Stimulated activated CD8-positive, alpha-beta memory T cell treated with anti-CD3 and anti-CD28 coated beads, Interleukin-12 subunit alpha, Interleukin-12 subunit beta, amount 100 ng/mL, for 24 hours (primary cell): ENCODE measurements around the gene RNF187.
A peak's percentile ranks its signal among the peaks of the same experiment; 100 is the strongest.
"Not testable (repeated sequence)": the region's sequence is repeated elsewhere in the genome, so short reads cannot be mapped to it uniquely, and the experiment has no call there.

Source experiments
- DNase-seq: peaks from one replicate; pipeline ENCODE4 v3.0.0-alpha.2; 2020; ENCODE audit errors: extremely low read depth

The RNF187 gene

GRCh38 chr1:228459091-228459993 lies 27.8 kb upstream of the RNF187 start:
- DNase-seq, result no peak

GRCh38 chr1:228460821-228461220 lies 26.4 kb upstream of the RNF187 start:
- DNase-seq, result no peak

GRCh38 chr1:228462560-228462959 lies 24.6 kb upstream of the RNF187 start:
- no peak for DNase-seq

GRCh38 chr1:228463009-228463558 lies 24.1 kb upstream of the RNF187 start:
- no peak for DNase-seq

- no peak for DNase-seq
Observed at GRCh38 chr1:228463559-228464455, 23.4 kb upstream of the RNF187 start.

GRCh38 chr1:228464487-228464983 lies 22.6 kb upstream of the RNF187 start:
- DNase-seq, result peak; percentile 62

GRCh38 chr1:228465141-228465540 lies 22.0 kb upstream of the RNF187 start:
- no peak for DNase-seq

- no peak for DNase-seq
Observed at GRCh38 chr1:228465571-228466146, 21.5 kb upstream of the RNF187 start.

GRCh38 chr1:228468188-228468587 lies 19.0 kb upstream of the RNF187 start:
- not testable (repeated sequence) for DNase-seq

GRCh38 chr1:228469413-228470162 lies 17.6 kb upstream of the RNF187 start:
- no peak for DNase-seq

GRCh38 chr1:228471154-228471761 lies 15.9 kb upstream of the RNF187 start:
- no peak for DNase-seq

- DNase-seq, result no peak
Observed at GRCh38 chr1:228471762-228472398, 15.3 kb upstream of the RNF187 start.

GRCh38 chr1:228472655-228473054 lies 14.5 kb upstream of the RNF187 start:
- no peak for DNase-seq

GRCh38 chr1:228474507-228474906 lies 12.7 kb upstream of the RNF187 start:
- DNase-seq, result no peak

GRCh38 chr1:228475812-228476211 lies 11.4 kb upstream of the RNF187 start:
- no peak for DNase-seq

GRCh38 chr1:228477263-228477662 lies 9.9 kb upstream of the RNF187 start:
- no peak for DNase-seq

- no peak for DNase-seq
Observed at GRCh38 chr1:228478326-228478725, 8.9 kb upstream of the RNF187 start.

- DNase-seq, result no peak
Observed at GRCh38 chr1:228478912-228479711, 8.1 kb upstream of the RNF187 start.

- DNase-seq, result no peak
Observed at GRCh38 chr1:228483789-228484188, 3.4 kb upstream of the RNF187 start.
